Ascending aorta (tissue), 2 donors: ENCODE measurements around the gene ACTMAP. TPM values are rescaled to one million over a fixed set of nuclear protein-coding genes. Genes with fewer than 3 reads are reported as not detected.
A peak's percentile ranks its signal among the peaks of the same experiment; 100 is the strongest.
"Not testable (repeated sequence)": the region's sequence is repeated elsewhere in the genome, so short reads cannot be mapped to it uniquely, and the experiment has no call there.

ENCODE experiments used
- DNase-seq, 2 donors: peaks; one replicate each; pipeline ENCODE4 v3.0.0-alpha.2; 2019; ENCODE audit warnings: low spot score in 2 of 2
- H3K27ac ChIP-seq, 2 donors: fragments of 200-600 bp; sonication (generic); one replicate each; pipeline ENCODE4 v1.5.1; 2016 to 2017; ENCODE audit warnings: mild to moderate bottlenecking in 1 of 2
- H3K27me3 ChIP-seq: fragments of 200-600 bp; sonication (generic); one replicate; pipeline ENCODE4 v1.5.1; 2017
- H3K36me3 ChIP-seq, 2 donors: fragments of 200-600 bp; sonication (generic); one replicate each; pipeline ENCODE4 v1.5.1; 2016
- H3K4me1 ChIP-seq, 2 donors: fragments of 200-600 bp; sonication (generic); one replicate each; pipeline ENCODE4 v1.5.1; 2016 to 2017; ENCODE audit warnings: mild to moderate bottlenecking in 1 of 2
- H3K4me3 ChIP-seq, 2 donors: fragments of 200-600 bp; sonication (generic); one replicate each; pipeline ENCODE4 v1.5.1; 2016 to 2017; ENCODE audit warnings: mild to moderate bottlenecking in 1 of 2
- H3K9me3 ChIP-seq, 2 donors: fragments of 200-600 bp; sonication (generic); one replicate each; pipeline ENCODE4 v1.5.1; 2016
- intact Hi-C: fragments of 100-400 bp; cut with DNase I; formaldehyde crosslinking; loops from one replicate; pipeline ENCODE4 v1.15.1; 2023
- total RNA-seq: library from RNA; depleted of rRNA; stranded (reverse); fragments of >200 nt; gene quantifications from one replicate; pipeline ENCODE4 v1.1.0, GENCODE V29; 2016
- TF ChIP-seq, protein P1 (sequence below), 3 experiments: fragments of 200-600 bp in 2 of 3; fragments of 450-650 bp in 1 of 3; sonication (generic) in 2 of 3; IDR thresholded peaks; one replicate each; pipeline ENCODE4 v1.5.1; 2016 to 2019; ENCODE audit warnings: antibody characterized with exemption in 3 of 3, mild to moderate bottlenecking in 1 of 3, moderate library complexity in 1 of 3

Gene ACTMAP
- total RNA-seq, 1 donor from 2014 or later, result 8.3 TPM

DNA sequence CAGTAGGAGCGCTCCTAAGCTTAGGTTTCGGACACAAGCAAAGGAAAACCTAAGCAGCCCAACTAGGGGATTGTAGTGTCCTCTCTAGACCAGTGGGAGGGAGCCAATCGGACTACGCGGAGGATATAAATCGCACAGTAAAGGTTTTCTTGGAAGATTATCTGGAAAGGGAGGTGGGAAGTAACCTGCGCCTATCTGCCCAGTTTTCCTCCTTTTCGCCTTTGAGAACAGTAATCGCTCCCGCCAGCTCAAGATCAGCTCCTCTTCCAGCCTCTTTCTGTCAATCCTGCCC lies 27.3 kb upstream of the ACTMAP start:
- TF ChIP-seq, protein P1, sequence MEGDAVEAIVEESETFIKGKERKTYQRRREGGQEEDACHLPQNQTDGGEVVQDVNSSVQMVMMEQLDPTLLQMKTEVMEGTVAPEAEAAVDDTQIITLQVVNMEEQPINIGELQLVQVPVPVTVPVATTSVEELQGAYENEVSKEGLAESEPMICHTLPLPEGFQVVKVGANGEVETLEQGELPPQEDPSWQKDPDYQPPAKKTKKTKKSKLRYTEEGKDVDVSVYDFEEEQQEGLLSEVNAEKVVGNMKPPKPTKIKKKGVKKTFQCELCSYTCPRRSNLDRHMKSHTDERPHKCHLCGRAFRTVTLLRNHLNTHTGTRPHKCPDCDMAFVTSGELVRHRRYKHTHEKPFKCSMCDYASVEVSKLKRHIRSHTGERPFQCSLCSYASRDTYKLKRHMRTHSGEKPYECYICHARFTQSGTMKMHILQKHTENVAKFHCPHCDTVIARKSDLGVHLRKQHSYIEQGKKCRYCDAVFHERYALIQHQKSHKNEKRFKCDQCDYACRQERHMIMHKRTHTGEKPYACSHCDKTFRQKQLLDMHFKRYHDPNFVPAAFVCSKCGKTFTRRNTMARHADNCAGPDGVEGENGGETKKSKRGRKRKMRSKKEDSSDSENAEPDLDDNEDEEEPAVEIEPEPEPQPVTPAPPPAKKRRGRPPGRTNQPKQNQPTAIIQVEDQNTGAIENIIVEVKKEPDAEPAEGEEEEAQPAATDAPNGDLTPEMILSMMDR (IDR thresholded peaks at IDR 0.05), result no peak
- Histone ChIP-seq H3K9me3 (no peaks in the 10 kb centered on the region), H3K27me3 (no peaks in the 10 kb centered on the region), H3K4me1 (peaks cover 0 to 13% of the 10 kb centered on the region in 2 donors), H3K36me3 (peaks cover 0 to 8% of the 10 kb centered on the region in 2 donors), H3K4me3 (peak overlapping the region; percentile 81 to 91), H3K27ac (peak overlapping the region; percentile 97 to 99)
- intact Hi-C loops, result loop anchor here (10.0 kb wide), 2 partner anchors 313 to 487 kb away; partner anchors contain the start of genes BLVRB, HNRNPUL1 and SPTBN4
- no peak for DNase-seq

GRCh38 chr19:40776932-40777644 lies 26.8 kb upstream of the ACTMAP start:
- intact Hi-C loops, result loop anchor here (10.0 kb wide), 2 partner anchors 312 to 488 kb away; partner anchors contain the start of genes BLVRB, HNRNPUL1 and SPTBN4
- TF ChIP-seq, protein P1 (IDR thresholded peaks at IDR 0.05), result no peak
- DNase-seq, result peak; percentile 79 to 97
- Histone ChIP-seq H3K4me3 (peak overlapping the region; percentile 81 to 91), H3K9me3 (no peaks in the 10 kb centered on the region), H3K27me3 (no peaks in the 10 kb centered on the region), H3K36me3 (peaks cover 0 to 5% of the 10 kb centered on the region in 2 donors), H3K27ac (peak overlapping the region; percentile 97 to 99), H3K4me1 (peaks cover 0 to 13% of the 10 kb centered on the region in 2 donors)

GRCh38 chr19:40776364-40776763 lies 26.1 kb upstream of the ACTMAP start:
- no peak for DNase-seq
- no peaks in the 10 kb centered on the region for H3K9me3 ChIP-seq
- no peak overlapping the region for H3K4me3 ChIP-seq
- H3K4me1 ChIP-seq, result peaks cover 0 to 13% of the 10 kb centered on the region in 2 donors
- H3K36me3 ChIP-seq, result peaks cover 3 to 6% of the 10 kb centered on the region in 2 donors
- H3K27ac ChIP-seq, result peak overlapping the region; percentile 97 to 99
- intact Hi-C loops, result loop anchor here (10.0 kb wide), 2 partner anchors 312 to 488 kb away; partner anchors contain the start of genes BLVRB, HNRNPUL1 and SPTBN4
- H3K27me3 ChIP-seq, result no peaks in the 10 kb centered on the region
- TF ChIP-seq, protein P1 (IDR thresholded peaks at IDR 0.05), result no peak

- TF ChIP-seq, protein P1 (IDR thresholded peaks at IDR 0.05), result no peak
- H3K4me3 ChIP-seq, result no peak overlapping the region
- no peak overlapping the region for H3K27ac ChIP-seq
- DNase-seq, result no peak
- no peaks in the 10 kb centered on the region for H3K27me3 ChIP-seq
- no peaks in the 10 kb centered on the region for H3K9me3 ChIP-seq
- intact Hi-C loops, result loop anchor here (10.0 kb wide), 2 partner anchors 311 to 489 kb away; partner anchors contain the start of genes BLVRB, HNRNPUL1 and SPTBN4
- peaks cover 3 to 6% of the 10 kb centered on the region in 2 donors for H3K36me3 ChIP-seq
- peaks cover 0 to 13% of the 10 kb centered on the region in 2 donors for H3K4me1 ChIP-seq
Measured at GRCh38 chr19:40775632-40776022, 25.4 kb upstream of the ACTMAP start.

DNA sequence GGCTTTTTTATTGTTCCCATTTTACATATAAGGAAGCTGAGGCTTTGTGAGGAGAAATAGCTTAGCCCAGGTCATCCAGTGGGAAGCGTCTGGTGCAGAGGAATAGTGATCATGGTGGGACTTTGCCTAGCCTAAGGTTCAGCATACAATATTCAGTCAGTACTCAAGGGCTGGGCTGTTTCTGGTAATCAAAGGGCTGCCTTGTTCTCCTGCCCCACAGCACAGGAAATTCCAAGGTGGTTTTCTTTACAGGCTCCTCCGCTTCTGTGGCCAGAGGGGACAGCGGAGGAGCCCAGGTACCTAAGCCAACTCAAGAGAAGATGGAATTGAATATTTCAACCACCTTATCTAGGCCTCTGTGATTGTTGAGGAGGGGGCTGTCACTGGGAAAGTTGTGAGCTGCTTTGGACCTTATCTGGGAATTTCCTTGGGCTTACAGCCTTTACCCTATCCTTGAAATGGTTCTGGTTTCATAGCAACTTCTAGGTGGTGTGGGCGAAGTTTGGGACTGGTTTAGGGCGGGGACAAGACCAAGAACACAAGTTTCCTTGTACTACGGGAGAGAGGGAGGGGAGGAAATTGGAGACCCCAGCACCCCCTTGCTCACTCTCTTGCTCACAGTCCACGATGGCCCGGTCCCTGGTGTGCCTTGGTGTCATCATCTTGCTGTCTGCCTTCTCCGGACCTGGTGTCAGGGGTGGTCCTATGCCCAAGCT lies 24.8 kb upstream of the ACTMAP start, which contains the start of gene MIA:
MIA (plus strand) TSS at position 606 of the 716 bp plus-strand sequence; CDS start at position 628, 22 bp downstream.
- Histone ChIP-seq H3K36me3 (peaks cover 0 to 6% of the 10 kb centered on the region in 2 donors), H3K4me1 (peaks cover 0 to 13% of the 10 kb centered on the region in 2 donors), H3K9me3 (no peaks in the 10 kb centered on the region), H3K27ac (no peak within 1 kb of the TSS), H3K4me3 (no peak within 1 kb of the TSS), H3K27me3 (no peaks in the 10 kb centered on the region)
- intact Hi-C loops, result loop anchor here (10.0 kb wide), 2 partner anchors 310 to 490 kb away; partner anchors contain the start of genes BLVRB, HNRNPUL1 and SPTBN4
- TF ChIP-seq, protein P1 (IDR thresholded peaks at IDR 0.05), result no peak
- DNase-seq, result no peak

DNA sequence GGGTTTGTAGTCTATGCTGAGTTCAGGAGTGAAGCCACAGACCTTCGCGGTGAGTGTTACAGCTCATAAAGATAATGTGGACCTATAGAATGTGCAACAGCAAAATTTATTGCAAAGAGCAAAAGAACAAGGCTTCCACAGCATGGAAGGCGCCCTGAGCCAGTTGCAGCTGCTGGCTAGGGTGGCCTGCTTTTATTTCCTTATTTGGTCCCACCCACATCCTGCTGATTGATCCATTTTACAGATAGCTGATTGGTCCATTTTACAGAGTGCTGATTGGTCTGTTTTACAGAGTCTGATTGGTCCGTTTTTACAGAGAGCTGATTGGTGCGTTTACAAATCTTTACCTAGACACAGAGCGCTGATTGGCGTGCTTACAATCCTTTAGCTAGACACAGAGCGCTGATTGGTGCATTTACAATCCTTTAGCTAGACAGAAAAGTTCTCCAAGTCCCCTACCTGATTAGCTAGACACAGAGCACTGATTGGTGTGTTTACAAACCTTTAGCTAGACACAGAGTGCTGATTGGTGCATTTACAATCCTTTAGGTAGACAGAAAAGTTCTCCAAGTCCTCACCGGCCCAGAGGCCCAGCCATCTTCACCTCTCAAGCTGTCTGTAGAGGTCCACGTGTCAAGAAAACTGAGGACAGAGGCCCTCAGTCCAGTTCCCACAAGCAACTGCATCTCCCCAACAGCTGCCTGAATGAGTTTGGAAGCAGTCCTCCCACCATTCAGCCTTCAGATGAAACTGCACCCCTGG lies 21.0 kb upstream of the ACTMAP start:
- H3K36me3 ChIP-seq, result peaks cover 9 to 10% of the 10 kb centered on the region in 2 donors
- intact Hi-C loops, result loop anchor here (10.0 kb wide), 2 partner anchors 306 to 494 kb away; partner anchors contain the start of genes BLVRB, HNRNPUL1 and SPTBN4
- not testable (repeated sequence) for H3K27me3 ChIP-seq, H3K27ac ChIP-seq, H3K4me1 ChIP-seq, H3K9me3 ChIP-seq, H3K4me3 ChIP-seq, DNase-seq
